ENCODE measurements around the gene TMEM106A. TPM values are rescaled to one million over a fixed set of nuclear protein-coding genes. Genes with fewer than 3 reads are reported as not detected.

Gene TMEM106A
- total RNA-seq, 1 experiment from 2014 or later, result 2.2 TPM

Other genes starting within 250 kb of the TMEM106A start
- 48.9 and 79.9 TPM in 2 replicates for gene AARSD1, start 247.4 kb upstream of the TMEM106A start, total RNA-seq (2022)
- 0.83 and 0.96 TPM in 2 replicates for gene PTGES3L, start 231.8 kb upstream of the TMEM106A start, total RNA-seq (2022)
- 13.4 and 14.2 TPM in 2 replicates for gene RUNDC1, start 231.3 kb upstream of the TMEM106A start, total RNA-seq (2022)
- 970 and 1,226 TPM in 2 replicates for gene RPL27, start 213.5 kb upstream of the TMEM106A start, total RNA-seq (2022)
- 6.3 and 7.3 TPM in 2 replicates for gene IFI35, start 205.1 kb upstream of the TMEM106A start, total RNA-seq (2022)
- gene VAT1, start 189.5 kb upstream of the TMEM106A start, total RNA-seq (2022), result 61.0 and 105 TPM in 2 replicates
- gene RND2, start 186.6 kb upstream of the TMEM106A start, total RNA-seq (2022), result 0.16 TPM in 1 of 2 replicates, not detected in the other
- 12.4 and 18.1 TPM in 2 replicates for gene BRCA1, start 86.5 kb upstream of the TMEM106A start, total RNA-seq (2022)
- 105 and 106 TPM in 2 replicates for gene NBR1, start 40.7 kb upstream of the TMEM106A start, total RNA-seq (2022)
- gene CCDC200, start 16.7 kb downstream of the TMEM106A start, total RNA-seq (2022), result not detected in 2 replicates
- 4,245 and 4,277 TPM in 2 replicates for gene RNU2-1, start 22.1 kb downstream of the TMEM106A start, total RNA-seq (2022)
- 33.5 and 38.8 TPM in 2 replicates for gene ARL4D, start 187.1 kb downstream of the TMEM106A start, total RNA-seq (2022)